HL-60 (cell line): ENCODE results near the gene NCS1.

Source experiments
- DNase-seq, 2 experiments: peaks; one replicate each; pipeline ENCODE4 v3.0.0-alpha.2; 2010 to 2020; ENCODE audit warnings: low read depth in 1 of 2, low spot score in 1 of 2
- H3K27ac ChIP-seq: fragments of 250-450 bp; sonication (Bioruptor Pico); replicated peaks from 2 replicates; pipeline ENCODE4 v1.5.1; 2020; ENCODE audit warnings: mild to moderate bottlenecking, moderate library complexity
- H3K27me3 ChIP-seq: fragments of 250-450 bp; sonication (Bioruptor Pico); 2 replicates; pipeline ENCODE4 v1.5.1; 2021; ENCODE audit warnings: mild to moderate bottlenecking, moderate library complexity; ENCODE audit not compliant: insufficient read depth, poor library complexity, severe bottlenecking
- H3K4me3 ChIP-seq: replicated peaks from 2 replicates; pipeline ENCODE4 v1.5.1; 2011; ENCODE audit warnings: mild to moderate bottlenecking, control low read depth, low read length; ENCODE audit not compliant: insufficient read depth
- GABPA ChIP-seq: IDR thresholded peaks from 2 replicates; pipeline ENCODE4 v1.6.1; 2012; ENCODE audit warnings: low read depth
- POLR2AphosphoS5 ChIP-seq: IDR thresholded peaks from 2 replicates; pipeline ENCODE4 v1.6.1; 2012; ENCODE audit warnings: low read depth
- SPI1 ChIP-seq: IDR thresholded peaks from 2 replicates; pipeline ENCODE4 v1.6.1; 2012; ENCODE audit warnings: low read depth, mild to moderate bottlenecking, borderline replicate concordance
- TF ChIP-seq, protein P1 (sequence below): IDR thresholded peaks from one replicate; pipeline ENCODE4 v1.5.1; 2011; ENCODE audit warnings: low read length, control low read depth, inconsistent platforms; ENCODE audit not compliant: insufficient read depth
- TF ChIP-seq, protein P2 (sequence below): IDR thresholded peaks from 2 replicates; pipeline ENCODE4 v1.6.1; 2012; ENCODE audit warnings: low read depth; ENCODE audit not compliant: insufficient replicate concordance

NCS1 gene

DNA sequence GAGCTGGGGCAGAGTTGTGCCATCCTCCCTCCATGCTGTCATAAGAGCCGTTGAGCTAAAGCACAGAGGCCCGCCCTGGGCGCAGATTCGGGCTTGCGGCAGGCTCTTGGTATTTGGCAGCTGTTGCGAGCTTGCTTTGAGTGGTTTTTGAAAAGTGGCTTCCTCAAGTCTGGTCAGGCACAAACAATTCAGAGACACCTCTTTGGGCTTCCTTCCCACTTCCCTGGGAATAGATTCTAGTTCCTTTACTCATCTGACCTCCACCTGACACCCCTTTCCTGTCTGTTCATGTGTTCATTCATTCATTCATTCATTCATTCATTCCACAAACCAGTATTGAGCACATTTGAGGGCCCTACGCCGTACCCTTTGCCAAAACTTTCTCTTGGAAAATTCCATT is 27.4 kb downstream of the NCS1 start:
- DNase-seq, result no peak
- TF ChIP-seq GABPA (no peak), POLR2AphosphoS5 (no peak), SPI1 (no peak)
- TF ChIP-seq, protein P1, sequence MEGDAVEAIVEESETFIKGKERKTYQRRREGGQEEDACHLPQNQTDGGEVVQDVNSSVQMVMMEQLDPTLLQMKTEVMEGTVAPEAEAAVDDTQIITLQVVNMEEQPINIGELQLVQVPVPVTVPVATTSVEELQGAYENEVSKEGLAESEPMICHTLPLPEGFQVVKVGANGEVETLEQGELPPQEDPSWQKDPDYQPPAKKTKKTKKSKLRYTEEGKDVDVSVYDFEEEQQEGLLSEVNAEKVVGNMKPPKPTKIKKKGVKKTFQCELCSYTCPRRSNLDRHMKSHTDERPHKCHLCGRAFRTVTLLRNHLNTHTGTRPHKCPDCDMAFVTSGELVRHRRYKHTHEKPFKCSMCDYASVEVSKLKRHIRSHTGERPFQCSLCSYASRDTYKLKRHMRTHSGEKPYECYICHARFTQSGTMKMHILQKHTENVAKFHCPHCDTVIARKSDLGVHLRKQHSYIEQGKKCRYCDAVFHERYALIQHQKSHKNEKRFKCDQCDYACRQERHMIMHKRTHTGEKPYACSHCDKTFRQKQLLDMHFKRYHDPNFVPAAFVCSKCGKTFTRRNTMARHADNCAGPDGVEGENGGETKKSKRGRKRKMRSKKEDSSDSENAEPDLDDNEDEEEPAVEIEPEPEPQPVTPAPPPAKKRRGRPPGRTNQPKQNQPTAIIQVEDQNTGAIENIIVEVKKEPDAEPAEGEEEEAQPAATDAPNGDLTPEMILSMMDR, result no peak
- TF ChIP-seq, protein P2, sequence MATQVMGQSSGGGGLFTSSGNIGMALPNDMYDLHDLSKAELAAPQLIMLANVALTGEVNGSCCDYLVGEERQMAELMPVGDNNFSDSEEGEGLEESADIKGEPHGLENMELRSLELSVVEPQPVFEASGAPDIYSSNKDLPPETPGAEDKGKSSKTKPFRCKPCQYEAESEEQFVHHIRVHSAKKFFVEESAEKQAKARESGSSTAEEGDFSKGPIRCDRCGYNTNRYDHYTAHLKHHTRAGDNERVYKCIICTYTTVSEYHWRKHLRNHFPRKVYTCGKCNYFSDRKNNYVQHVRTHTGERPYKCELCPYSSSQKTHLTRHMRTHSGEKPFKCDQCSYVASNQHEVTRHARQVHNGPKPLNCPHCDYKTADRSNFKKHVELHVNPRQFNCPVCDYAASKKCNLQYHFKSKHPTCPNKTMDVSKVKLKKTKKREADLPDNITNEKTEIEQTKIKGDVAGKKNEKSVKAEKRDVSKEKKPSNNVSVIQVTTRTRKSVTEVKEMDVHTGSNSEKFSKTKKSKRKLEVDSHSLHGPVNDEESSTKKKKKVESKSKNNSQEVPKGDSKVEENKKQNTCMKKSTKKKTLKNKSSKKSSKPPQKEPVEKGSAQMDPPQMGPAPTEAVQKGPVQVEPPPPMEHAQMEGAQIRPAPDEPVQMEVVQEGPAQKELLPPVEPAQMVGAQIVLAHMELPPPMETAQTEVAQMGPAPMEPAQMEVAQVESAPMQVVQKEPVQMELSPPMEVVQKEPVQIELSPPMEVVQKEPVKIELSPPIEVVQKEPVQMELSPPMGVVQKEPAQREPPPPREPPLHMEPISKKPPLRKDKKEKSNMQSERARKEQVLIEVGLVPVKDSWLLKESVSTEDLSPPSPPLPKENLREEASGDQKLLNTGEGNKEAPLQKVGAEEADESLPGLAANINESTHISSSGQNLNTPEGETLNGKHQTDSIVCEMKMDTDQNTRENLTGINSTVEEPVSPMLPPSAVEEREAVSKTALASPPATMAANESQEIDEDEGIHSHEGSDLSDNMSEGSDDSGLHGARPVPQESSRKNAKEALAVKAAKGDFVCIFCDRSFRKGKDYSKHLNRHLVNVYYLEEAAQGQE, result no peak
- no peak overlapping the region for H3K27ac ChIP-seq
- H3K27me3 ChIP-seq, result no peaks in the 10 kb centered on the region
- no peak overlapping the region for H3K4me3 ChIP-seq

DNA sequence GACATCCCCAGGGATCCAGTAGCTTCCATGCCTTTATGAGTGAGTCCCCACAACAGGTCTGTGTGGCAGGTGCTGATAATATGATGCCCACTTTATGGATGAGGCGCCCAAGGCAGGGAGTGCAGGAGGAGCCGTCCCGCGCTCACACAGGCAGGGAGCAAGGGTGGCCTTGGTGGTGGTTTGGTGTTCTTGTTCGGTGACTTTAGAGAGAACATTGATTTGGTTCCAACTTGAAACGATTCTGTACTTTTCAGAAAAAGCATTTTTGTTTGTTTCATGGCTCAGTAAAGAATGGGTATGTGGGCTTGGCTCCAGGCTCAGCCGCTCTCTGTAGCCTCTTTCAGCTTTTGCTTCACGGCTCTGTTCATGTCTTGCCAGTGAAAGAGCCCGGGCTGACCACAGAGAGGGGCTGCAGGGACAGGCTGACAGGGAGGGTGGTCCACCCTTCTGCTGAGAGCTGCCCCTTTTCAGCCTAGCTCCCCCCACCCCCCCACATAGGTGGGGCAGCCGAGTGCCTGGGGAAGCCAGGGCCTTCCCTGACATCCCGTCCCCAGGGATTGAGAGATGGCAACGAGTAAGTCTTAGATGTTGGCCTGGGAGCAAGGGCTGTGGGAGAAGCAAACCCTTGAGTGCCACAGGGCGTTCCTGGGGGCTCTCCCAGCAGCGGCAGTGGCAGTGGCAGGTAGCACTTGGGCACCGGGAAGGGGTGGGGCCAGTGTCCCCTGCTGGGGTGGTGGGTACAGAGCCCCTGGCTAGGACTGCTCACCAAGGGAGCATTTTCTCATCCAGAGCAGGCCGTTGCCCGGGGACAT is 28.0 kb downstream of the NCS1 start:
- TF ChIP-seq, protein P2, result no peak
- TF ChIP-seq, protein P1, result no peak
- TF ChIP-seq POLR2AphosphoS5 (no peak), SPI1 (no peak), GABPA (no peak)
- Histone ChIP-seq H3K4me3 (no peak overlapping the region), H3K27me3 (no peaks in the 10 kb centered on the region), H3K27ac (no peak overlapping the region)
- DNase-seq, result no peak

DNA sequence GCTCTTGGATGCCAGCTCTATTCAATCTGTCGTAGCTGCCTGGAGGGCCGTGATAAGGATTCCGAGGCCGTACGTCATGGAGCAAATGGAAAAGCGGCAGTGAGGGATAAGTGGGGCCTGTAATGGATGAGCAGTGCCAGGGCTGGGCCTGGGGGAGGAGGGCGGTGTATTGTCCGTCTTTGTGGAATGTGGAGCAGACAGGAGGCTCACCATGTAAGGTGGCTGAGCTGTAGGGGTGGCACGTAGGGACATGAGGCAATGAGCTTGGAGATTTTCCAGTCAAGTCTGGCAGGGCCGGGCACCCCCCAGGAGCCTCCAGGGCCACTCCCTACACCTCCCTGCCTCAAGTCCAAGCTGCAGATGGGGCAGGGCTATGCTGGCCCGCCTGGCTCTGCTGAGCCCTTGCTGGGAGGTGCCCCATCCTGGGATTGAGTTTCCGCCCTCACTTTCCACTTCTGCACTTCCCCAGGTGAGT is 29.2 kb downstream of the NCS1 start:
- TF ChIP-seq, protein P1, result no peak
- no peak for TF ChIP-seq GABPA
- TF ChIP-seq POLR2AphosphoS5, result no peak
- TF ChIP-seq, protein P2, result no peak
- H3K27me3 ChIP-seq, result no peaks in the 10 kb centered on the region
- H3K4me3 ChIP-seq, result no peak overlapping the region
- DNase-seq, result no peak
- no peak overlapping the region for H3K27ac ChIP-seq
